ES-I3 (cell line): ENCODE measurements around the gene KLHDC7A.
A peak's percentile ranks its signal among the peaks of the same experiment; 100 is the strongest.
"Not testable (repeated sequence)": the region's sequence is repeated elsewhere in the genome, so short reads cannot be mapped to it uniquely, and the experiment has no call there.

Experiments
- H3K36me3 ChIP-seq: 2 replicates; pipeline ENCODE4 v1.6.1; 2013; ENCODE audit warnings: mild to moderate bottlenecking, low read length, control low read depth, moderate library complexity; ENCODE audit not compliant: insufficient read depth
- H3K4me1 ChIP-seq: 2 replicates; pipeline ENCODE4 v1.6.1; 2013; ENCODE audit warnings: mild to moderate bottlenecking, control low read depth, low read length; ENCODE audit not compliant: insufficient read depth
- H3K9ac ChIP-seq: 2 replicates; pipeline ENCODE4 v1.6.1; 2013; ENCODE audit warnings: low read depth, mild to moderate bottlenecking, low read length, moderate library complexity
- H3K9me3 ChIP-seq: 2 replicates; pipeline ENCODE4 v1.6.1; 2013; ENCODE audit warnings: mild to moderate bottlenecking, low read length, moderate library complexity; ENCODE audit not compliant: control insufficient read depth, insufficient read depth

The KLHDC7A gene

GRCh38 chr1:18480315-18481189 lies at the start of gene KLHDC7A:
Gene KLHDC7A (plus strand): TSS chr1:18480930. CDS start chr1:18480982, 52 bp downstream.
- Histone ChIP-seq H3K9ac (peak within 1 kb of the TSS; percentile 38), H3K36me3 (peaks cover 18% of the 10 kb centered on the region; the same call in 1 of the 2 replicates), H3K9me3 (no peaks in the 10 kb centered on the region), H3K4me1 (peaks cover 30% of the 10 kb centered on the region)

- H3K9ac ChIP-seq: no peak overlapping the region
- no peaks in the 10 kb centered on the region for H3K4me1 ChIP-seq
- H3K36me3 ChIP-seq: no peaks in the 10 kb centered on the region
- no peaks in the 10 kb centered on the region; the same call in 1 of the 2 replicates for H3K9me3 ChIP-seq
These were observed 46.7 kb upstream of the KLHDC7A start for GRCh38 chr1:18434041-18434440.

GRCh38 chr1:18440385-18441226 lies 40.1 kb upstream of the KLHDC7A start:
- H3K4me1 ChIP-seq: peaks cover 4% of the 10 kb centered on the region
- H3K9ac ChIP-seq: no peak overlapping the region
- no peaks in the 10 kb centered on the region for H3K9me3 ChIP-seq
- H3K36me3 ChIP-seq: no peaks in the 10 kb centered on the region

GRCh38 chr1:18443587-18444520 lies 36.9 kb upstream of the KLHDC7A start:
- no peak overlapping the region for H3K9ac ChIP-seq
- H3K9me3 ChIP-seq: no peaks in the 10 kb centered on the region
- H3K4me1 ChIP-seq: peaks cover 21% of the 10 kb centered on the region
- no peaks in the 10 kb centered on the region for H3K36me3 ChIP-seq

- H3K9me3 ChIP-seq: no peaks in the 10 kb centered on the region
- no peaks in the 10 kb centered on the region for H3K36me3 ChIP-seq
- H3K4me1 ChIP-seq: peaks cover 21% of the 10 kb centered on the region
- no peak overlapping the region for H3K9ac ChIP-seq
These were observed 36.2 kb upstream of the KLHDC7A start for GRCh38 chr1:18444563-18444962.

- Histone ChIP-seq H3K36me3 (no peaks in the 10 kb centered on the region), H3K9ac (no peak overlapping the region), H3K4me1 (peaks cover 17% of the 10 kb centered on the region), H3K9me3 (no peaks in the 10 kb centered on the region)
These were observed 34.0 kb upstream of the KLHDC7A start for GRCh38 chr1:18446751-18447150.

- Histone ChIP-seq H3K9me3 (no peaks in the 10 kb centered on the region), H3K36me3 (no peaks in the 10 kb centered on the region), H3K4me1 (peaks cover 17% of the 10 kb centered on the region), H3K9ac (no peak overlapping the region)
These were observed 33.1 kb upstream of the KLHDC7A start for GRCh38 chr1:18447509-18448220.

GRCh38 chr1:18448889-18449288 lies 31.8 kb upstream of the KLHDC7A start:
- Histone ChIP-seq H3K36me3 (no peaks in the 10 kb centered on the region), H3K9ac (no peak overlapping the region), H3K4me1 (peaks cover 17% of the 10 kb centered on the region), H3K9me3 (no peaks in the 10 kb centered on the region)

- Histone ChIP-seq H3K36me3 (no peaks in the 10 kb centered on the region), H3K9ac (no peak overlapping the region), H3K9me3 (no peaks in the 10 kb centered on the region), H3K4me1 (peaks cover 11% of the 10 kb centered on the region)
These were observed 28.2 kb upstream of the KLHDC7A start for GRCh38 chr1:18452550-18452949.

GRCh38 chr1:18458133-18459092 lies 22.3 kb upstream of the KLHDC7A start:
- H3K4me1 ChIP-seq: 0 out of 2 replicates have a peak, but pooled peaks cover 6% of the 10 kb centered on the region
- no peaks in the 10 kb centered on the region for H3K9me3 ChIP-seq
- no peaks in the 10 kb centered on the region for H3K36me3 ChIP-seq
- no peak overlapping the region for H3K9ac ChIP-seq

GRCh38 chr1:18461656-18462055 lies 19.1 kb upstream of the KLHDC7A start:
- Histone ChIP-seq H3K36me3 (no peaks in the 10 kb centered on the region), H3K9me3 (no peaks in the 10 kb centered on the region), H3K4me1 (0 out of 2 replicates have a peak, but pooled peaks cover 6% of the 10 kb centered on the region), H3K9ac (no peak overlapping the region)

GRCh38 chr1:18462517-18462916 lies 18.2 kb upstream of the KLHDC7A start:
- not testable (repeated sequence) for H3K9ac ChIP-seq, H3K4me1 ChIP-seq, H3K36me3 ChIP-seq, H3K9me3 ChIP-seq
